Gastroesophageal sphincter (tissue), 3 donors: ENCODE measurements around the gene PICK1.

Experiments
- EP300 ChIP-seq: sonication (generic); formaldehyde crosslinking; IDR thresholded peaks from one replicate; pipeline ENCODE4 v1.6.1; 2017; ENCODE audit warnings: antibody characterized with exemption, mild to moderate bottlenecking
- POLR2A ChIP-seq, 2 donors: fragments of 450-650 bp; IDR thresholded peaks; one replicate each; pipeline ENCODE4 v1.6.1; 2017; ENCODE audit warnings: antibody characterized with exemption in 2 of 2, mild to moderate bottlenecking in 2 of 2, moderate library complexity in 1 of 2
- POLR2AphosphoS5 ChIP-seq: sonication (generic); formaldehyde crosslinking; IDR thresholded peaks from one replicate; pipeline ENCODE4 v1.6.1; 2017; ENCODE audit warnings: antibody characterized with exemption
- TF ChIP-seq, protein P1 (sequence below), 4 experiments: fragments of 200-600 bp in 2 of 4; fragments of 450-650 bp in 2 of 4; sonication (generic) in 1 of 4; IDR thresholded peaks; one replicate each; pipeline ENCODE4 v1.5.1; 2017 to 2019; ENCODE audit warnings: antibody characterized with exemption in 4 of 4, mild to moderate bottlenecking in 2 of 4, moderate library complexity in 2 of 4

DNA sequence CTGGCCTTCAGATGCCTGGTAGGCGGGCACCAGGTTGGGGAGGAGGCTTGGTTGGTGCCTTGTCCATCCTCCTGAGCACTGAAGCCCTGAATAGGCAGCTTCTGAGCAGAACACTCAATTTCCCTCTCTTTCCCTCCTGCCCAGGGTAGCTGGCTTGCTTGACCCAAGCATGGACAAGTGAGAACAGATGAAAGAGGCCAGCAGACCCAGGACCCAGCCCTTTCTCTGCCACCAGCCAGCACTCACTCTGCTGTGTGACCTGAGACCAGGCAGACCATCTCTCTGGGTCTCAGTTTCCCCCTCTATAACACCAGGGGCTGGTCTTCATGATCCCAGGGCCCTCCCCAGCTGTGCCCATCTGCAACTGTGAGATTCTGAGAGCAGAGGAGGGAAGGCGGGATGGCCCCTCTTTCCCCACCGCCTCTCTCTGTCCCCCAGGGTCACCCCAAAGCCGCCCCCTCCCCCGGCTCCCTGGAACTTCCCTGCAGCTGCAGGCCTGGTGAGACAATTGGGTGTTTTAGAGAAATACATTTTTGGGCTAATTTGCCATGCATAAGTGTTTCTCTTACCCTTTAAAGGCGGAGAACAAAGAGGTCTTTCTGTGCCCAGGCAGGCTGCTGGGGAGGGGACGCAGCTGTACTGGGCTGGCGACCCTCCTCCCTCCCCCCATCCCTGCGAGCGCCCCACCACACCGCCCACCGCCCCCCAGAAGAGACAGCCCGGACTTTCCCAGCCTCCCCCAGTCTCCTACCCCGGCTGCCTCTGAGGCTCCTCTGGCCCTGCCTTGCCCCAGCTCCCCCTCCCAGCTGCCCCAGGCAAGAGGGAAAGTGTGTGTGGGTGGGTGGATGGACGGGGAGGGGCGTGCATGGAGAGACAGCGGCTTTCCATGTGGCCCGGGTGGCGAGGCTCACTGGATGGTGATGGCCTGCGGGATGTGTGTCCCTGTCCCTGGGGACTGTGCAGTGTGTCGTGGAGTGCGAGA, 30.8 kb upstream of the PICK1 start:
- TF ChIP-seq, protein P1, sequence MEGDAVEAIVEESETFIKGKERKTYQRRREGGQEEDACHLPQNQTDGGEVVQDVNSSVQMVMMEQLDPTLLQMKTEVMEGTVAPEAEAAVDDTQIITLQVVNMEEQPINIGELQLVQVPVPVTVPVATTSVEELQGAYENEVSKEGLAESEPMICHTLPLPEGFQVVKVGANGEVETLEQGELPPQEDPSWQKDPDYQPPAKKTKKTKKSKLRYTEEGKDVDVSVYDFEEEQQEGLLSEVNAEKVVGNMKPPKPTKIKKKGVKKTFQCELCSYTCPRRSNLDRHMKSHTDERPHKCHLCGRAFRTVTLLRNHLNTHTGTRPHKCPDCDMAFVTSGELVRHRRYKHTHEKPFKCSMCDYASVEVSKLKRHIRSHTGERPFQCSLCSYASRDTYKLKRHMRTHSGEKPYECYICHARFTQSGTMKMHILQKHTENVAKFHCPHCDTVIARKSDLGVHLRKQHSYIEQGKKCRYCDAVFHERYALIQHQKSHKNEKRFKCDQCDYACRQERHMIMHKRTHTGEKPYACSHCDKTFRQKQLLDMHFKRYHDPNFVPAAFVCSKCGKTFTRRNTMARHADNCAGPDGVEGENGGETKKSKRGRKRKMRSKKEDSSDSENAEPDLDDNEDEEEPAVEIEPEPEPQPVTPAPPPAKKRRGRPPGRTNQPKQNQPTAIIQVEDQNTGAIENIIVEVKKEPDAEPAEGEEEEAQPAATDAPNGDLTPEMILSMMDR (IDR thresholded peaks at IDR 0.05) = no peak
- TF ChIP-seq POLR2A (IDR thresholded peaks at IDR 0.05) (no peak), POLR2AphosphoS5 (no peak), EP300 (no peak)
